ENCODE measurements around the gene TBC1D8. TPM values are rescaled to one million over a fixed set of nuclear protein-coding genes. Genes with fewer than 3 reads are reported as not detected.
A peak's percentile ranks its signal among the peaks of the same experiment; 100 is the strongest.

The TBC1D8 gene
- total and polyA plus RNA-seq, 2 of the 13 experiments (the other 11 are each of a cell fraction or from before 2014, with no cell fraction given) = 45.1 to 95.4 TPM

GRCh38 chr2:101116841-101117552 is 34.2 kb downstream of the TBC1D8 start (continued):
- TF ChIP-seq ZNF800 (CRISPR knock-in tag; IDR thresholded peaks at IDR 0.05) (no peak; the same call in 1 of the 2 replicates), MAX (IDR thresholded peaks at IDR 0.05) (peak; percentile 60), AHDC1 (CRISPR knock-in tag; IDR thresholded peaks at IDR 0.05; ENCODE audit: borderline replicate concordance) (peak; percentile 98), HNF4G (IDR thresholded peaks at IDR 0.05; ENCODE audit: borderline replicate concordance, low read depth, low read length) (peak; percentile 91), HNF4G (CRISPR knock-in tag; IDR thresholded peaks at IDR 0.05; ENCODE audit: borderline replicate concordance, low read depth) (peak; percentile 91; the same call in 1 of the 2 replicates), CERS6 (CRISPR knock-in tag; IDR thresholded peaks at IDR 0.05) (no peak), ARNT (IDR thresholded peaks at IDR 0.05) (no peak), ZNF224 (CRISPR knock-in tag; IDR thresholded peaks at IDR 0.05) (no peak; the same call in 1 of the 2 replicates), CREM (IDR thresholded peaks at IDR 0.05) (peak; percentile 94), CREM (CRISPR knock-in tag; IDR thresholded peaks at IDR 0.05) (no peak), PAX8 (CRISPR knock-in tag; IDR thresholded peaks at IDR 0.05; ENCODE audit: borderline replicate concordance) (0 out of 2 replicates have a peak, but pooled peaks have one; percentile 61), EHMT2 (IDR thresholded peaks at IDR 0.05; ENCODE audit: borderline replicate concordance, low read depth, low read length) (peak; percentile 82; the same call in 1 of the 2 replicates), ZNF546 (CRISPR knock-in tag; conservative IDR thresholded peaks at IDR 0.05) (no peak), JUND (CRISPR knock-in tag; IDR thresholded peaks at IDR 0.05) (peak; percentile 53; the same call in 1 of the 2 replicates), SMARCC2 (IDR thresholded peaks at IDR 0.05) (peak; percentile 95), ATF3 (CRISPR knock-in tag; IDR thresholded peaks at IDR 0.05) (no peak; the same call in 1 of the 2 replicates), TIGD3 (CRISPR knock-in tag; IDR thresholded peaks at IDR 0.05; ENCODE audit: borderline replicate concordance) (no peak), DDIT3 (CRISPR knock-in tag; IDR thresholded peaks at IDR 0.05) (no peak), ZFP41 (CRISPR knock-in tag; IDR thresholded peaks at IDR 0.05; ENCODE audit: borderline replicate concordance) (no peak)

Measured in HepG2 (cell line).